Activated CD4-positive, alpha-beta T cell treated with anti-CD3 and anti-CD28 coated beads, Interleukin-2, amount 10 ng/mL, durations not matched to agents 7 days and 5 days (primary cell): ENCODE results near the gene TMEM151B. TPM values are rescaled to one million over a fixed set of nuclear protein-coding genes. Genes with fewer than 3 reads are reported as not detected.

Source experiments
- CTCF ChIA-PET: fragments of 350-600 bp; sonication (Branson Sonifier 250); formaldehyde crosslinking; loops from one replicate; lab custom pipeline; 2021; ENCODE audit warnings: antibody characterized with exemption; lab: Charles Lee
- POLR2A ChIA-PET: fragments of 350-600 bp; sonication (Branson Sonifier 250); formaldehyde crosslinking; loops from one replicate; lab custom pipeline; 2021; ENCODE audit warnings: antibody characterized with exemption; lab: Charles Lee
- DNase-seq: peaks from one replicate; pipeline ENCODE4 v3.0.0-alpha.2; 2020
- H3K27ac Mint-ChIP-seq: one replicate; pipeline ENCODE4 v1.8.0; 2021; ENCODE audit warnings: mild to moderate bottlenecking, moderate library complexity, mixed read lengths
- H3K27me3 Mint-ChIP-seq: one replicate; pipeline ENCODE4 v1.8.0; 2021; ENCODE audit warnings: mixed read lengths
- H3K36me3 Mint-ChIP-seq: one replicate; pipeline ENCODE4 v1.8.0; 2021; ENCODE audit warnings: low read depth, mixed read lengths
- H3K4me1 Mint-ChIP-seq: one replicate; pipeline ENCODE4 v1.8.0; 2021; ENCODE audit warnings: mixed read lengths
- H3K4me3 Mint-ChIP-seq: one replicate; pipeline ENCODE4 v1.8.0; 2021; ENCODE audit warnings: mild to moderate bottlenecking, moderate library complexity, mixed read lengths
- H3K9me3 Mint-ChIP-seq: one replicate; pipeline ENCODE4 v1.8.0; 2021; ENCODE audit warnings: mixed read lengths
- total RNA-seq, 2 experiments: library from RNA; stranded (reverse); gene quantifications; one replicate each; pipeline ENCODE4 v1.2.3, GENCODE V29; 2021

Gene TMEM151B
- total RNA-seq = not detected

DNA sequence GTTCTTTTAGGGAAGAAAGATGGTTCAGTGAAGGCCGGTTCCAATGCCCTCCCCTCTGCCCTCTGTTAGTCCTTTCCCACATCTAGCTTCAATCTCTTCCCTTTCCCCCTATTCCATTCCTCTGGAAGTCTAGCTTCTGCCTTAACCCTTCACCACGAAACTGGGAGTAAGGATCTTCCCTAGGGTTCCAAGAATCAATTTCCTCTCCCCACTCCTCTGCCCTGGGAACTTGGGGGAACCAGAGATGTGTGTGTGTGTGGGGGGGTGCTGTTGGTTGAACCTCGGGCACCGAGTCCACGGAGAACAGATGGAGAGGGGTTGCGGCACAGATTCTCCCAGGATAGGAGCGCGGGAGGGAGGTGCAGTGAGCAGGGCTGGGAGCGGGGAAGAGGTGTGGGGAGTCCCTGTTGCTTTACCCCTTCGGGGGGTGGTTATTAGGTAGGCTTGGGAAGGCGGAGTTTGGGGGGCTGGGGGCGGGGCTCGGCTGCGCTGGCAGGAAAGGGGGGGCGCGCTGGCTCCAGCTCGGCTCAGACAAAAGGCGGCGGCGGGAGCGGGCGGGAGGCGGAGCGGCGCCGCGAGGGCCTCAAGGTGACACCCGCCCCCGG, at the start of gene TMEM151B:
TMEM151B (plus strand) TSS at position 530 of the 605 bp plus-strand sequence. CDS start 293 bp downstream, outside the sequence.
- Mint-ChIP-seq H3K36me3 (no peaks in the 10 kb centered on the region), H3K27me3 (peaks cover 56% of the 10 kb centered on the region), H3K27ac (no peak within 1 kb of the TSS), H3K9me3 (no peaks in the 10 kb centered on the region), H3K4me3 (peak within 1 kb of the TSS; percentile 58), H3K4me1 (peaks cover 33% of the 10 kb centered on the region)
- ChIA-PET POLR2A (no interaction called here), CTCF (interaction anchor here (1.0 to 2.8 kb wide), 4 partner anchors 33 to 43 kb away, joined by 3 to 7 read pairs (median 4); partner anchors contain the start of gene AARS2)
- no peak for DNase-seq

DNA sequence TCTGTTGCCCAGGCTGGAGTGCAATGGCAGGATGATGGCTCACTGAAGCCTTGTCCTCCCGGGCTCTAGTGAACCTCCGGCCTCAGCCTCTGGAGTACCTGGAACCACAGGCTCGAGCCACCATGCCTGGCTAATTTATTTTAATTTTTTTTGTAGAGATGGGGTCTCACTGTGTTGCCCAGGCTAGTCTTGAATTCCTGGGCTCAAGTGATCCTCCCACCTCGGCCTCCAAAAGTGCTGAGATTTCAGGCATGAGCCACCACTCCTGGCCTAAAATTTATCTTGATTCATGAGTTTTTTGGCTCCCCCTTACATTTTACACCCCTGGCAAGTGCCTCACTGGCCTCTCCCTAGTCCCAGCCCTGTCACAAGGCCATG, 49.3 kb upstream of the TMEM151B start:
- Mint-ChIP-seq H3K9me3 (no peaks in the 10 kb centered on the region), H3K4me3 (peak overlapping the region; percentile 20), H3K36me3 (no peaks in the 10 kb centered on the region), H3K4me1 (peaks cover 44% of the 10 kb centered on the region), H3K27me3 (peaks cover 11% of the 10 kb centered on the region), H3K27ac (peak overlapping the region; percentile 46)
- ChIA-PET POLR2A (no interaction called here), CTCF (interaction anchor here (0.6 to 1.9 kb wide), 13 partner anchors 9 to 452 kb away, joined by 3 to 11 read pairs (median 3); partner anchors contain the start of genes MRPL14 and TMEM63B)
- DNase-seq = no peak

DNA sequence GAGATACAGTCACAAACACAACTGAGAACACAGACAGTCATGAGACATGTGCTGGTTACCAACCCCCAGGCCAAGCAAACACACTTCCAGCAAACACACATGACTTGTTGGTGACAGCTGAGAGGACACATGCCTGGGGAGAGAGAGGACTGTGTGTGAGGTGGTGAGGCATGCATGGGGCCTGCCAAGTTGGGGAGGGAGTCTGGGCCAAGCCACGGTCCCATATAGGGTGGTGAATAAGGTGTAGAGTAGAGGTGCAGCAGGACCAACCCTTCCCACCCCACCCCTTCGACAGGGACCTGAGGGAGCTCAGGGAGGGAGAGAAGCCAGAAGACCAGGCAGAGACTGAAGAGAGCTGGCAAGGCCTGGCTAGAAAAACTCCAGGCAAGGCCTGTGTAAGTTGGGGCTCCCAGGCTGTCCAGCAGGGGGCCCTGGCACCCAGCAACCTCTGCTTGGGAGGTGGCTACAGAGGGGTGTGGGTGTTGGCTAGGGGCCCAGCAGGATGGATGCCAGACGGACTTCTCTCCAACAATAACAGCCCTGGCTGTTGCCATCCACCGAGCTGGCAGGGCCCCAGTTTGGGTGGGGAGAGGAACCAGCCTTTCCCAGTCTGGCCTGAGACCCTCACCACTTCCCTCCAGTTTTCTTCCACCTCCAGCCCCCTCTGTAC, 48.8 kb upstream of the TMEM151B start:
- peak; percentile 79 for DNase-seq
- Mint-ChIP-seq H3K4me1 (peaks cover 44% of the 10 kb centered on the region), H3K27me3 (peaks cover 11% of the 10 kb centered on the region), H3K9me3 (no peaks in the 10 kb centered on the region), H3K4me3 (peak overlapping the region; percentile 20), H3K36me3 (no peaks in the 10 kb centered on the region), H3K27ac (peak overlapping the region; percentile 46)
- ChIA-PET CTCF (interaction anchor here (0.6 to 1.9 kb wide), 12 partner anchors 8 to 452 kb away, joined by 3 to 11 read pairs (median 3); partner anchors contain the start of genes MRPL14 and TMEM63B), POLR2A (no interaction called here)

GRCh38 chr6:44221961-44222335, 48.3 kb upstream of the TMEM151B start:
- no peak for DNase-seq
- Mint-ChIP-seq H3K4me1 (peaks cover 44% of the 10 kb centered on the region), H3K27ac (no peak overlapping the region), H3K4me3 (no peak overlapping the region), H3K27me3 (peaks cover 11% of the 10 kb centered on the region), H3K36me3 (no peaks in the 10 kb centered on the region), H3K9me3 (no peaks in the 10 kb centered on the region)
- CTCF ChIA-PET = interaction anchor here (0.9 to 1.9 kb wide), 8 partner anchors 8 to 453 kb away, joined by 3 to 11 read pairs (median 4); partner anchors contain the start of genes MRPL14 and TMEM63B
- POLR2A ChIA-PET = no interaction called here

- ChIA-PET POLR2A (interaction anchor here (1.0 kb wide), 1 partner anchor 24 kb away, joined by 5 read pairs; the partner anchor contains the start of gene HSP90AB1), CTCF (interaction anchor here (1.0 to 2.5 kb wide), 4 partner anchors 11 to 33 kb away, joined by 3 to 14 read pairs (median 9); no protein-coding TSS in a partner anchor)
- peak overlapping the region; percentile 60 for H3K27ac Mint-ChIP-seq
- DNase-seq = no peak
- H3K9me3 Mint-ChIP-seq = no peaks in the 10 kb centered on the region
- peaks cover 44% of the 10 kb centered on the region for H3K4me1 Mint-ChIP-seq
- H3K27me3 Mint-ChIP-seq = peaks cover 11% of the 10 kb centered on the region
- H3K36me3 Mint-ChIP-seq = no peaks in the 10 kb centered on the region
- H3K4me3 Mint-ChIP-seq = peak overlapping the region; percentile 74
Measured at GRCh38 chr6:44222486-44223318, 47.5 kb upstream of the TMEM151B start.

DNA sequence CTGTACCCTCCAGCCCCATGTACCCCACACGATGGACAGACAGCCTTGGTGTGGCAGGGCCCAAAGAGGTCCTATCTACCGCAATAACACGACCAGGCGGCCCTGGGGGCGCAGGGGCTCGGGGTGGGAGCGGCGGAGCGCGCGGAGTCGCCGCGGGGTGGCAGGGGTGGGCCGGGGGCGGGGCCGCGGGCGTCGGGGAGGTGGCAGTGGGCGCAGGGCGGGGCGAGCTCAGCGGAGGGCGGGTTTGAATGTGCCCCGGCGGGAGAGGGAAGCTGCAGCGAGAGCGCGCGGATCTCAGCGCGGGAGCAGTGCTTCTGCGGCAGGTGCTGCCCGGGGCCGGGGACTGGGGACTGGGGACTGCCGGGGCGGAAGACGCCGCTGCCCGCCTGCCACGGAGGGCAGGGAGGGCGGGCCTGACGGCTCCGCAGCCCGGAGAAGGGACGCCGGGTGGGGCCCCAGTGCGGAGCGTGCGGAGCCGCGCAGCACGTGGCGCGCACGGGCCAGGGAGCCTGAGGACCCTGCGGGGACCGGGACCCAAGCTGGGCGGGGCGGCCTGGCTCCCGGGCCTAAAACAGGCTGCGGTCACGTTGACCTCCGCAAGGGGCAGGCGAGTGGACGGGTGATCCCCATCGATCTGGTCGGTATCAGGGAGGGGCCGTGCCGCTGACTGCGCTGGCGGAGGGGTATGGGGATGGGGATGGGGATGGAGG, 46.8 kb upstream of the TMEM151B start, which contains the start of gene SLC29A1:
SLC29A1 (plus strand) TSS at position 277 of the 710 bp plus-strand sequence. CDS start 3,719 bp downstream, outside the sequence.
- peak within 1 kb of the TSS; percentile 74 for H3K4me3 Mint-ChIP-seq
- H3K36me3 Mint-ChIP-seq = no peaks in the 10 kb centered on the region
- H3K27ac Mint-ChIP-seq = peak within 1 kb of the TSS; percentile 83
- ChIA-PET CTCF (interaction anchor here (0.7 to 2.5 kb wide), 6 partner anchors 11 to 48 kb away, joined by 3 to 14 read pairs (median 4); partner anchors contain the start of gene SLC35B2), POLR2A (interaction anchor here (1.0 kb wide), 1 partner anchor 23 kb away, joined by 5 read pairs; the partner anchor contains the start of gene HSP90AB1)
- DNase-seq = peak; percentile 87
- peaks cover 5% of the 10 kb centered on the region for H3K27me3 Mint-ChIP-seq
- H3K9me3 Mint-ChIP-seq = no peaks in the 10 kb centered on the region
- H3K4me1 Mint-ChIP-seq = peaks cover 43% of the 10 kb centered on the region

GRCh38 chr6:44224029-44224964, 46.0 kb upstream of the TMEM151B start:
- no peaks in the 10 kb centered on the region for H3K36me3 Mint-ChIP-seq
- no peaks in the 10 kb centered on the region for H3K27me3 Mint-ChIP-seq
- CTCF ChIA-PET = interaction anchor here (0.7 to 2.5 kb wide), 12 partner anchors 11 to 69 kb away, joined by 3 to 14 read pairs (median 4); partner anchors contain the start of gene SLC35B2
- H3K27ac Mint-ChIP-seq = peak overlapping the region; percentile 78
- DNase-seq = no peak
- peaks cover 38% of the 10 kb centered on the region for H3K4me1 Mint-ChIP-seq
- peak overlapping the region; percentile 74 for H3K4me3 Mint-ChIP-seq
- H3K9me3 Mint-ChIP-seq = no peaks in the 10 kb centered on the region
- POLR2A ChIA-PET = interaction anchor here (1.0 kb wide), 1 partner anchor 23 kb away, joined by 5 read pairs; the partner anchor contains the start of gene HSP90AB1

DNA sequence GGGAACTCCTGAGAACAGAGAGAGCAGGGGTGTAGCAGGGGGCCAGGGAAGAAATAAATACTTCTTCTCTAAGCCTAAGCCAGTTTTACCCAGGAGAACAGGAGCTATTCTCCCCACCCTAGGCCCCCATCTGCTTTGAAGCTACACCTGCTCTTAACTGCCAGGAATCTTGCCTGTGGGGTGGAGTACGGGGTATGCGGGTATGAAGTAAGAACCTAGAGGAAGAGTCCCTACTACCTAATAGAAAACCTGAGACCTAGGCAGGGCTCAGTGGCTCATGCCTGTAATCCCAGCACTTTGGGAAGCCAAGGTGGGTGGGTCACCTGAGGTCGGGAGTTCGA, 45.3 kb upstream of the TMEM151B start:
- Mint-ChIP-seq H3K4me3 (peak overlapping the region; percentile 74), H3K27me3 (no peaks in the 10 kb centered on the region), H3K4me1 (peaks cover 36% of the 10 kb centered on the region), H3K36me3 (no peaks in the 10 kb centered on the region), H3K27ac (no peak overlapping the region), H3K9me3 (no peaks in the 10 kb centered on the region)
- CTCF ChIA-PET = interaction anchor here (1.0 to 2.5 kb wide), 12 partner anchors 10 to 70 kb away, joined by 3 to 14 read pairs (median 4); partner anchors contain the start of gene SLC35B2
- no peak for DNase-seq
- POLR2A ChIA-PET = interaction anchor here (0.6 kb wide), 1 partner anchor 35 kb away, joined by 3 read pairs; no protein-coding TSS in a partner anchor

GRCh38 chr6:44225579-44226325, 44.5 kb upstream of the TMEM151B start:
- Mint-ChIP-seq H3K27me3 (no peaks in the 10 kb centered on the region), H3K9me3 (no peaks in the 10 kb centered on the region), H3K4me3 (no peak overlapping the region), H3K36me3 (peaks cover 3% of the 10 kb centered on the region), H3K4me1 (peaks cover 34% of the 10 kb centered on the region), H3K27ac (no peak overlapping the region)
- POLR2A ChIA-PET = no interaction called here
- CTCF ChIA-PET = interaction anchor here (1.0 to 2.5 kb wide), 8 partner anchors 9 to 71 kb away, joined by 3 to 14 read pairs (median 3); no protein-coding TSS in a partner anchor
- no peak for DNase-seq
